H1 (cell line): ENCODE data around the gene KRABD2.

Experiments
- CTCF ChIA-PET: fragments of 300-600 bp; sonication (Branson Sonifier 250); formaldehyde crosslinking; loops from one replicate; lab custom pipeline; 2021; ENCODE audit not compliant: partially characterized antibody; lab: Charles Lee
- POLR2A ChIA-PET: fragments of 300-600 bp; sonication (Branson Sonifier 250); formaldehyde crosslinking; loops from one replicate; lab custom pipeline; 2021; ENCODE audit warnings: inconsistent platforms; ENCODE audit not compliant: partially characterized antibody; lab: Charles Lee
- DNase-seq, 2 experiments: peaks; one replicate each; pipeline versions ENCODE4 v3.0.0 to v3.0.0-alpha.2; 2010 to 2022; ENCODE audit warnings: low spot score in 2 of 2, low read depth in 1 of 2, mixed read lengths in 1 of 2
- FAIRE-seq: peaks from 2 replicates; lab custom pipeline; 2011; peaks lifted over from hg19 to GRCh38; lab: Jason Lieb, UNC
- H2AFZ ChIP-seq: 2 replicates; pipeline ENCODE4 v1.8.1; 2012; ENCODE audit warnings: low read length, inconsistent platforms
- H2AK5ac ChIP-seq: 2 replicates; pipeline ENCODE4 v1.6.1; 2013; ENCODE audit warnings: low read depth, low read length
- H2BK120ac ChIP-seq: replicated peaks from 2 replicates; pipeline ENCODE3; 2013; ENCODE audit warnings: low read depth, low read length, inconsistent platforms
- H2BK12ac ChIP-seq: 2 replicates; pipeline ENCODE4 v1.6.1; 2013; ENCODE audit warnings: low read depth, low read length
- H2BK15ac ChIP-seq: 2 replicates; pipeline ENCODE4 v1.6.1; 2013; ENCODE audit warnings: low read length
- H2BK20ac ChIP-seq: 2 replicates; pipeline ENCODE4 v1.6.1; 2013; ENCODE audit warnings: low read length
- H2BK5ac ChIP-seq: 2 replicates; pipeline ENCODE4 v1.6.1; 2013; ENCODE audit warnings: low read depth, low read length
- H3K14ac ChIP-seq: 2 replicates; pipeline ENCODE4 v1.6.1; 2013; ENCODE audit warnings: inconsistent platforms; ENCODE audit not compliant: insufficient read length
- H3K18ac ChIP-seq: 2 replicates; pipeline ENCODE4 v1.6.1; 2013; ENCODE audit warnings: low read length; ENCODE audit errors: extremely low read depth
- H3K23ac ChIP-seq: 2 replicates; pipeline ENCODE4 v1.6.1; 2013; ENCODE audit warnings: inconsistent platforms; ENCODE audit not compliant: insufficient read length
- H3K23me2 ChIP-seq: 2 replicates; pipeline ENCODE4 v1.6.1; 2013; ENCODE audit warnings: low read depth, low read length
- H3K27ac ChIP-seq: 2 replicates; pipeline ENCODE4 v1.6.1; 2011; ENCODE audit warnings: low read depth, low read length, inconsistent platforms
- H3K27me3 ChIP-seq, 4 experiments: replicated peaks in 1 of 4; 1 replicate in 1 of 4; 2 replicates in 3 of 4; pipeline versions ENCODE4 v1.6.1 to v1.8.1; 2011 to 2013; ENCODE audit warnings: low read length in 3 of 4, mild to moderate bottlenecking in 3 of 4, inconsistent platforms in 2 of 4, mixed read lengths in 2 of 4, moderate library complexity in 1 of 4; ENCODE audit not compliant: control insufficient read depth in 3 of 4, insufficient read depth in 3 of 4; ENCODE audit errors: extremely low read depth in 1 of 4
- H3K36me3 ChIP-seq, 4 experiments: 2 replicates each; pipeline versions ENCODE4 v1.6.1 to v1.8.1; 2011 to 2013; ENCODE audit warnings: mild to moderate bottlenecking in 4 of 4, low read length in 3 of 4, moderate library complexity in 2 of 4, control low read depth in 1 of 4, inconsistent platforms in 1 of 4; ENCODE audit not compliant: insufficient read depth in 4 of 4, control insufficient read depth in 2 of 4
- H3K4ac ChIP-seq: replicated peaks from 2 replicates; pipeline ENCODE3; 2013; ENCODE audit warnings: low read length, low read depth, mixed read lengths, inconsistent platforms; ENCODE audit not compliant: insufficient read length
- H3K4me1 ChIP-seq, 4 experiments: replicated peaks in 1 of 4; 1 replicate in 1 of 4; 2 replicates in 3 of 4; pipeline versions ENCODE4 v1.6.1 to v1.8.1; 2011 to 2013; ENCODE audit warnings: low read length in 3 of 4, inconsistent platforms in 2 of 4, mixed read lengths in 1 of 4; ENCODE audit not compliant: insufficient read depth in 4 of 4, control insufficient read depth in 3 of 4
- H3K4me2 ChIP-seq, 2 experiments: 2 replicates each; pipeline versions ENCODE4 v1.6.1 to v1.8.1; 2011 to 2013; ENCODE audit warnings: low read depth in 2 of 2, low read length in 2 of 2, control low read depth in 1 of 2, inconsistent platforms in 1 of 2, mild to moderate bottlenecking in 1 of 2; ENCODE audit not compliant: insufficient read depth in 1 of 2
- H3K4me3 ChIP-seq, 4 experiments: fragments of 200-600, 300-600 bp in 1 of 4; sonication (generic), shearing (Covaris generic), sonication (Bioruptor Twin) in 1 of 4; 2 replicates each; pipeline versions ENCODE4 v1.5.1 to v1.8.1; 2011 to 2016; ENCODE audit warnings: low read length in 4 of 4, low read depth in 3 of 4, control low read depth in 2 of 4, inconsistent platforms in 2 of 4, mild to moderate bottlenecking in 2 of 4, mixed read lengths in 1 of 4, moderate library complexity in 1 of 4; ENCODE audit not compliant: insufficient read depth in 2 of 4; ENCODE audit errors: extremely low read depth in 1 of 4
- H3K56ac ChIP-seq: replicated peaks from 2 replicates; pipeline ENCODE3; 2013; ENCODE audit warnings: low read depth, mild to moderate bottlenecking, mixed read lengths, low read length, inconsistent platforms; ENCODE audit not compliant: insufficient read length
- H3K79me1 ChIP-seq: 2 replicates; pipeline ENCODE4 v1.6.1; 2013; ENCODE audit warnings: low read depth, low read length, control low read depth
- H3K79me2 ChIP-seq, 2 experiments: 2 replicates each; pipeline versions ENCODE4 v1.6.1 to v1.8.1; 2012 to 2013; ENCODE audit warnings: low read length in 2 of 2, mild to moderate bottlenecking in 2 of 2, inconsistent platforms in 1 of 2; ENCODE audit not compliant: insufficient read depth in 2 of 2, control insufficient read depth in 1 of 2
- H3K9ac ChIP-seq, 4 experiments: replicated peaks in 1 of 4; 1 replicate in 1 of 4; 2 replicates in 3 of 4; pipeline versions ENCODE4 v1.6.1 to v1.8.1; 2011 to 2013; ENCODE audit warnings: low read depth in 3 of 4, low read length in 3 of 4, control low read depth in 2 of 4, mild to moderate bottlenecking in 2 of 4, moderate library complexity in 2 of 4, inconsistent platforms in 1 of 4; ENCODE audit errors: extremely low read depth in 1 of 4
- H3K9me3 ChIP-seq, 2 experiments: 2 replicates each; pipeline versions ENCODE4 v1.6.1 to v1.8.1; 2012 to 2013; ENCODE audit warnings: mild to moderate bottlenecking in 2 of 2, moderate library complexity in 2 of 2, control low read depth in 1 of 2, inconsistent platforms in 1 of 2, low read depth in 1 of 2, low read length in 1 of 2, mixed read lengths in 1 of 2; ENCODE audit not compliant: insufficient read depth in 2 of 2
- H4K20me1 ChIP-seq, 2 experiments: replicated peaks in 1 of 2; 2 replicates each; pipeline versions ENCODE3 to v1.8.1; 2011 to 2013; ENCODE audit warnings: inconsistent platforms in 2 of 2, low read length in 2 of 2, mild to moderate bottlenecking in 1 of 2; ENCODE audit not compliant: insufficient read depth in 2 of 2, control insufficient read depth in 1 of 2
- H4K5ac ChIP-seq: 2 replicates; pipeline ENCODE4 v1.6.1; 2013; ENCODE audit warnings: low read length, low read depth, mixed read lengths, inconsistent platforms; ENCODE audit not compliant: insufficient read length
- H4K8ac ChIP-seq: 2 replicates; pipeline ENCODE4 v1.8.0; 2013; ENCODE audit warnings: mild to moderate bottlenecking, moderate library complexity, low read length, inconsistent platforms; ENCODE audit not compliant: insufficient read depth; ENCODE audit errors: extremely low read depth
- H4K91ac ChIP-seq: replicated peaks from 2 replicates; pipeline ENCODE3; 2013; ENCODE audit warnings: low read length, mixed read lengths, inconsistent platforms; ENCODE audit not compliant: insufficient read length
- CBX5 ChIP-seq: fragments of 300-800, 300-1000 bp; sonication (generic); IDR thresholded peaks from 2 replicates; pipeline ENCODE4 v1.7.1; 2016; ENCODE audit warnings: antibody characterized with exemption, low read length, low read depth
- FOSL1 ChIP-seq: IDR thresholded peaks from 2 replicates; pipeline ENCODE4 v1.6.1; 2011; ENCODE audit warnings: mild to moderate bottlenecking, low read depth, low read length, moderate library complexity; ENCODE audit not compliant: insufficient read depth
- SP2 ChIP-seq: IDR thresholded peaks from 2 replicates; pipeline ENCODE4 v1.6.1; 2012; ENCODE audit warnings: mild to moderate bottlenecking, low read length, inconsistent platforms
- TAF7 ChIP-seq: optimal IDR thresholded peaks from 2 replicates; pipeline ENCODE3; 2011; ENCODE audit warnings: low read depth, mild to moderate bottlenecking, inconsistent platforms, low read length, moderate library complexity, borderline replicate concordance
- TCF12 ChIP-seq: IDR thresholded peaks from 2 replicates; pipeline ENCODE4 v1.6.1; 2011; ENCODE audit warnings: low read depth, mild to moderate bottlenecking, low read length
- TEAD4 ChIP-seq: IDR thresholded peaks from 2 replicates; pipeline ENCODE4 v1.6.1; 2012; ENCODE audit warnings: low read depth, low read length, inconsistent platforms, mixed read lengths
- WGBS, 2 experiments: shearing (Covaris generic) in 1 of 2; methylation state at CpG; one replicate each; pipeline versions ENCODE4 v1.1.6 to v1.1.7; 2013 to 2015; ENCODE audit warnings: low lambda C conversion rate in 2 of 2, mixed read lengths in 2 of 2, inconsistent platforms in 1 of 2, low coverage in 1 of 2, missing lambda C conversion rate in 1 of 2; ENCODE audit not compliant: insufficient replicate concordance in 2 of 2, insufficient coverage in 1 of 2, insufficient read length in 1 of 2; ENCODE audit errors: extremely low coverage in 1 of 2, missing lambda C conversion rate in 1 of 2; 5-methylcytosine and 5-hydroxymethylcytosine counted together

The KRABD2 gene

DNA sequence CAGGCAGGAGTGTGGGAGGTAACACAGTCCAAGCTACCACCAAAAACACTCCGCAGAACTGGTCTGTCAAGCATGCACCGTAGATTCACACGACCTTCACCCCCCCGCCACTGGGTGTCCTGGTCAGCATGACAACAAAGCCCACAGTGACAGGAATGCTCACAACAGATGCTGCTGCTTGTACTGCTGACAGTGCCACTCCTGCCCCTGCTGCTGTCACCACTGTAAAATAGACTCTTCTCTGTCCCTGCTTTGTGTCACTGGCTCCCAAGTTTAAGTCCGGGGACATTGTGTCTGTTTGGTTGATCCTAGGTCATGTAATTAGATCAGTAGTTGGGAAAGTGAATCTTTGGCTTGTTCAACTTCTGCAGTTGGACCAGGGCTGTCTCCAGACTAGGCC, 43.8 kb downstream of the KRABD2 start:
- ChIA-PET CTCF (interaction anchor here (1.0 to 1.4 kb wide), 3 partner anchors 13 to 29 kb away, joined by 3 to 5 read pairs (median 4); no protein-coding TSS in a partner anchor), POLR2A (interaction anchor here (1.3 to 1.7 kb wide), 3 partner anchors 9 to 44 kb away, joined by 4 to 5 read pairs (median 5); partner anchors contain the start of gene KRABD2)
- Histone ChIP-seq H3K9ac (no peak overlapping the region), H4K5ac (no peak overlapping the region), H2BK5ac (no peak overlapping the region), H3K27me3 (peaks cover 0 to 5% (median 4%) of the 10 kb centered on the region in 4 experiments; a peak in 4 of 7 replicates), H3K14ac (no peak overlapping the region), H3K79me1 (no peaks in the 10 kb centered on the region), H4K20me1 (no peaks in the 10 kb centered on the region), H3K27ac (no peak overlapping the region), H2BK20ac (no peak overlapping the region), H3K4me3 (no peak overlapping the region), H4K8ac (no peak overlapping the region), H2BK15ac (no peak overlapping the region), H3K23ac (no peak overlapping the region), H3K4me2 (peak overlapping the region in 1 of 2 experiments; percentile 37; a peak in 1 of 4 replicates), H3K36me3 (no peaks in the 10 kb centered on the region), H3K79me2 (no peaks in the 10 kb centered on the region), H2BK12ac (no peak overlapping the region), H3K9me3 (no peaks in the 10 kb centered on the region), H3K56ac (no peak overlapping the region), H2BK120ac (no peak overlapping the region), H2AFZ (no peak overlapping the region), H3K4me1 (peaks cover 0 to under 1% (median 0%) of the 10 kb centered on the region in 4 experiments; a peak in 4 of 7 replicates), H2AK5ac (no peak overlapping the region), H3K18ac (no peak overlapping the region), H3K4ac (no peak overlapping the region), H4K91ac (no peak overlapping the region), H3K23me2 (no peaks in the 10 kb centered on the region)
- DNase-seq (no peak), FAIRE-seq (no peak)
- WGBS, 2 experiments = 78% methylated on average over 5 of the region's 5 CpGs; no CpG with 5 or more reads in 1 of the 2 experiments
- TF ChIP-seq TEAD4 (no peak), FOSL1 (no peak), TCF12 (no peak), TAF7 (no peak), CBX5 (no peak), SP2 (no peak)
